ENCODE measurements around the gene GPR152. TPM values are rescaled to one million over a fixed set of nuclear protein-coding genes. Genes with fewer than 3 reads are reported as not detected.

Gene GPR152
- total and polyA plus RNA-seq, 2 donors (not counting 3 experiments of a cell fraction or from before 2014, with no cell fraction given): not detected

GRCh38 chr11:67492069-67492727, 39.7 kb upstream of the GPR152 start:
- Histone ChIP-seq H3K4me1 (ENCODE audit: control insufficient read depth, extremely low read depth, insufficient read depth, low read length) (no peaks in the 10 kb centered on the region), H3K79me2 (ENCODE audit: control insufficient read depth, insufficient read depth, low read length) (no peaks in the 10 kb centered on the region), H3K9me1 (replicated peaks; ENCODE audit: control insufficient read depth, extremely low read depth, insufficient read depth, low read length) (no peaks in the 10 kb centered on the region), H3K4me2 (ENCODE audit: insufficient read depth, low read length) (no peak overlapping the region), H2AFZ (ENCODE audit: low read depth, low read length) (no peak overlapping the region), H4K20me1 (replicated peaks; ENCODE audit: control insufficient read depth, extremely low read depth, insufficient read depth, low read length) (no peaks in the 10 kb centered on the region), H3K36me3 (ENCODE audit: control insufficient read depth in 2 of 2, extremely low read depth in 1 of 2, insufficient read depth in 2 of 2, low read length in 2 of 2) (peaks cover 0 to 9% of the 10 kb centered on the region in 2 experiments), H3K4me3 (replicated peaks in 1 of 3; ENCODE audit: insufficient read depth in 1 of 3, low read depth in 1 of 3, low read length in 3 of 3) (no peak overlapping the region), H3K27ac (ENCODE audit: insufficient read depth, low read depth, low read length) (no peak overlapping the region), H3K9me3 (replicated peaks; ENCODE audit: control insufficient read depth, insufficient read depth, low read length) (no peaks in the 10 kb centered on the region), H3K9ac (replicated peaks; ENCODE audit: extremely low read depth, insufficient read depth, low read length) (no peak overlapping the region), H3K27me3 (ENCODE audit: control insufficient read depth in 2 of 2, insufficient read depth in 2 of 2, low read length in 2 of 2) (no peaks in the 10 kb centered on the region)
- BruUV-seq (replicated peaks): no TSS peak
- TF ChIP-seq GATA2 (IDR thresholded peaks at IDR 0.05; ENCODE audit: insufficient read depth, insufficient read length, low read depth, low read length) (no peak), FOS (IDR thresholded peaks at IDR 0.05; ENCODE audit: borderline replicate concordance, insufficient read depth, low read length) (no peak)
- DNase-seq (ENCODE audit: low read depth, low spot score) (no peak), FAIRE-seq (no peak)
- dilution Hi-C loops (cut with MboI; ENCODE audit: extremely low pct_ligation_motif_present, low sequenced_read_pairs): no loop called here
- intact Hi-C loops (cut with micrococcal nuclease): no loop called here
- ChIA-PET POLR2A (no interaction called here), CTCF (interaction anchor here (1.0 to 2.6 kb wide), 2 partner anchors 9 to 90 kb away, joined by 3 to 10 read pairs; partner anchors contain the start of genes AIP and PPP1CA)

- FAIRE-seq: no peak
- Histone ChIP-seq H3K36me3 (ENCODE audit: control insufficient read depth in 2 of 2, extremely low read depth in 1 of 2, insufficient read depth in 2 of 2, low read length in 2 of 2) (peaks cover 0 to 9% of the 10 kb centered on the region in 2 experiments), H3K27me3 (ENCODE audit: control insufficient read depth in 2 of 2, insufficient read depth in 2 of 2, low read length in 2 of 2) (no peaks in the 10 kb centered on the region), H4K20me1 (replicated peaks; ENCODE audit: control insufficient read depth, extremely low read depth, insufficient read depth, low read length) (no peaks in the 10 kb centered on the region), H3K9me1 (replicated peaks; ENCODE audit: control insufficient read depth, extremely low read depth, insufficient read depth, low read length) (no peaks in the 10 kb centered on the region), H3K9ac (replicated peaks; ENCODE audit: extremely low read depth, insufficient read depth, low read length) (no peak overlapping the region), H3K79me2 (ENCODE audit: control insufficient read depth, insufficient read depth, low read length) (no peaks in the 10 kb centered on the region), H3K27ac (ENCODE audit: insufficient read depth, low read depth, low read length) (no peak overlapping the region), H3K9me3 (replicated peaks; ENCODE audit: control insufficient read depth, insufficient read depth, low read length) (no peaks in the 10 kb centered on the region), H2AFZ (ENCODE audit: low read depth, low read length) (no peak overlapping the region), H3K4me1 (ENCODE audit: control insufficient read depth, extremely low read depth, insufficient read depth, low read length) (no peaks in the 10 kb centered on the region), H3K4me3 (replicated peaks in 1 of 3; ENCODE audit: insufficient read depth in 1 of 3, low read depth in 1 of 3, low read length in 3 of 3) (no peak overlapping the region), H3K4me2 (ENCODE audit: insufficient read depth, low read length) (no peak overlapping the region)
- intact Hi-C loops (cut with micrococcal nuclease): no loop called here
- no peak for DNase-seq (ENCODE audit: low read depth, low spot score)
- BruUV-seq (replicated peaks): no TSS peak
- CTCF ChIA-PET: interaction anchor here (1.2 to 2.6 kb wide), 2 partner anchors 90 to 134 kb away, joined by 3 to 10 read pairs; partner anchors contain the start of gene PPP1CA
- POLR2A ChIA-PET: no interaction called here
- TF ChIP-seq, protein P1, sequence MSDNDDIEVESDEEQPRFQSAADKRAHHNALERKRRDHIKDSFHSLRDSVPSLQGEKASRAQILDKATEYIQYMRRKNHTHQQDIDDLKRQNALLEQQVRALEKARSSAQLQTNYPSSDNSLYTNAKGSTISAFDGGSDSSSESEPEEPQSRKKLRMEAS (IDR thresholded peaks at IDR 0.05; ENCODE audit: insufficient read depth, insufficient read length): no peak
- no peak for TF ChIP-seq GATA2 (IDR thresholded peaks at IDR 0.05; ENCODE audit: insufficient read depth, insufficient read length, low read depth, low read length)
- dilution Hi-C loops (cut with MboI; ENCODE audit: extremely low pct_ligation_motif_present, low sequenced_read_pairs): no loop called here
Observed at GRCh38 chr11:67491276-67492068, 38.9 kb upstream of the GPR152 start.

Data from endothelial cell of umbilical vein (primary cell).